Activated B cell treated with CpG ODN at 0.5 μM for 24 hours (primary cell): Measurements from ENCODE around the gene CLEC18A. TPM values are rescaled to one million over a fixed set of nuclear protein-coding genes. Genes with fewer than 3 reads are reported as not detected.

Experiments used
- ATAC-seq: fragments of 200-7000 bp; cut with Tn5 transposase; one replicate; pipeline ENCODE4 v1.10.0; 2021; ENCODE audit warnings: low read depth, mild to moderate bottlenecking, moderate library complexity
- CTCF ChIA-PET: fragments of 350-600 bp; sonication (Branson Sonifier 250); formaldehyde crosslinking; loops from one replicate; lab custom pipeline; 2021; ENCODE audit warnings: antibody characterized with exemption; lab: Charles Lee
- POLR2A ChIA-PET: fragments of 350-600 bp; sonication (Branson Sonifier 250); formaldehyde crosslinking; loops from one replicate; lab custom pipeline; 2021; ENCODE audit warnings: antibody characterized with exemption; lab: Charles Lee
- DNase-seq: peaks from one replicate; pipeline ENCODE4 v3.0.0; 2022
- H3K27ac Mint-ChIP-seq: one replicate; pipeline ENCODE4 v1.8.0; 2020; ENCODE audit warnings: mixed read lengths
- H3K27me3 Mint-ChIP-seq: one replicate; pipeline ENCODE4 v1.8.0; 2021; ENCODE audit warnings: mixed read lengths
- H3K36me3 Mint-ChIP-seq: one replicate; pipeline ENCODE4 v1.8.0; 2021; ENCODE audit warnings: low read depth, mixed read lengths
- H3K4me1 Mint-ChIP-seq: one replicate; pipeline ENCODE4 v1.8.0; 2021; ENCODE audit warnings: mixed read lengths
- H3K4me3 Mint-ChIP-seq: one replicate; pipeline ENCODE4 v1.8.0; 2020; ENCODE audit warnings: mild to moderate bottlenecking, mixed read lengths
- H3K9me3 Mint-ChIP-seq: one replicate; pipeline ENCODE4 v1.8.0; 2020; ENCODE audit warnings: mixed read lengths
- intact Hi-C: fragments of 100-400 bp; cut with micrococcal nuclease; formaldehyde crosslinking; loops from one replicate; pipeline ENCODE4 v1.15.1; 2024
- total RNA-seq: library from RNA; stranded (reverse); gene quantifications from 2 replicates; pipeline ENCODE4 v1.2.3, GENCODE V29; 2022
- TF ChIP-seq, protein P1 (sequence below): fragments of 200-600 bp; IDR thresholded peaks from one replicate; pipeline ENCODE4 v1.8.0; 2022; ENCODE audit warnings: antibody characterized with exemption, mild to moderate bottlenecking

CLEC18A gene
- total RNA-seq, 1 donor from 2014 or later, result 1.8 TPM

DNA sequence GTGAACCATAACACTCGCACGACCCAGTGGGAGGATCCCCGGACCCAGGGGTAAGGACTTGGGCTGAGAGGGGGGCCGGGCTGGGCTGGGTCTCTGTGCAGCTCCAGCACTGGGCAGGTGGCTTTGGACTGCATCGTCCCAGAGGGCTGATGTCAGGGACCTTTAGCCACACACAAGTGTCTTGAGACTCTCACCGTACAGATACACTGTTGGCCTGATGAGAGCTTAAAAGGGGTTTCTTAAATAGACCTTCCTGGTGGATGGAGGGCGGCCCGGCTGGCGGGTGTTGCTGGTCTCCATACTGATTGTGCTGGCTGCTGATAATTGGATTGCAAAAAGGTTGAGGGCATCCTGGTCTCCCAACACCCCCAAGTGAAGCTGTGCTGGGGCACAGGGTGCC lies 21.7 kb upstream of the CLEC18A start:
- Mint-ChIP-seq H3K27me3 (no peaks in the 10 kb centered on the region), H3K4me1 (no peaks in the 10 kb centered on the region), H3K27ac (no peak overlapping the region), H3K36me3 (peaks cover 72% of the 10 kb centered on the region), H3K4me3 (no peak overlapping the region), H3K9me3 (no peaks in the 10 kb centered on the region)
- CTCF ChIA-PET, result interaction anchor here (0.6 to 2.1 kb wide), 4 partner anchors 10 to 1636 kb away, joined by 3 to 20 read pairs (median 5); no protein-coding TSS in a partner anchor
- TF ChIP-seq, protein P1, sequence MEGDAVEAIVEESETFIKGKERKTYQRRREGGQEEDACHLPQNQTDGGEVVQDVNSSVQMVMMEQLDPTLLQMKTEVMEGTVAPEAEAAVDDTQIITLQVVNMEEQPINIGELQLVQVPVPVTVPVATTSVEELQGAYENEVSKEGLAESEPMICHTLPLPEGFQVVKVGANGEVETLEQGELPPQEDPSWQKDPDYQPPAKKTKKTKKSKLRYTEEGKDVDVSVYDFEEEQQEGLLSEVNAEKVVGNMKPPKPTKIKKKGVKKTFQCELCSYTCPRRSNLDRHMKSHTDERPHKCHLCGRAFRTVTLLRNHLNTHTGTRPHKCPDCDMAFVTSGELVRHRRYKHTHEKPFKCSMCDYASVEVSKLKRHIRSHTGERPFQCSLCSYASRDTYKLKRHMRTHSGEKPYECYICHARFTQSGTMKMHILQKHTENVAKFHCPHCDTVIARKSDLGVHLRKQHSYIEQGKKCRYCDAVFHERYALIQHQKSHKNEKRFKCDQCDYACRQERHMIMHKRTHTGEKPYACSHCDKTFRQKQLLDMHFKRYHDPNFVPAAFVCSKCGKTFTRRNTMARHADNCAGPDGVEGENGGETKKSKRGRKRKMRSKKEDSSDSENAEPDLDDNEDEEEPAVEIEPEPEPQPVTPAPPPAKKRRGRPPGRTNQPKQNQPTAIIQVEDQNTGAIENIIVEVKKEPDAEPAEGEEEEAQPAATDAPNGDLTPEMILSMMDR, result no peak
- ATAC-seq (no peak), DNase-seq (no peak)
- intact Hi-C loops, result no loop called here
- POLR2A ChIA-PET, result no interaction called here

DNA sequence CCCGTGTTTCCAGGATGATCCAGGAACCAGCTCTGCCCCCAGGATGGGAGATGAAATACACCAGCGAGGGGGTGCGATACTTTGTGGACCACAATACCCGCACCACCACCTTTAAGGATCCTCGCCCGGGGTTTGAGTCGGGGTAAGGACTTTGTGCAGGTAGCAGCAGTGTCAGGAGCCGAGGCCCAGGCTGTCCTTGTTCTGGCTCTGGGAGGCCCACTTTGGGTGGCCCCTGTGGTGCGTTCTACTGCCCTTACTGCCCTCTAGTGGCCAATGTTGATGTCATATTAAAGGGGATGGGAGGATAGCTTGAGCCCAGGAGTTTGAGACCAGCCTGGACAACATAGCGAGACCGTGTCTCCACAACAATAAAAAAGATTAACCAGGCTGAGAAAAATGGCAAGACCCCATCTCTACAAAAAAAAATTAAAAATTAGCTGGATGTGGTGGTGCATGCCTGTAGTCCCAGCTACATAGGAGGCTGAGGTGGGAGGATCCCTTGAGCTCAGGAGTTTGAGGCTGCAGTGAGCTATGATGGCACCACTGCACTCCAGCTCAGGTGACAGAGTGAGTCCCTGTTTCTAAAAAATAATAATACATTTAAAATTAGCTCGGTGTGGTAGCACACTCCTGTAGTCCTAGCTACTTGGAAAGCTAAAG lies 20.9 kb upstream of the CLEC18A start:
- Mint-ChIP-seq H3K9me3 (no peaks in the 10 kb centered on the region), H3K27ac (no peak overlapping the region), H3K36me3 (peaks cover 75% of the 10 kb centered on the region), H3K4me1 (no peaks in the 10 kb centered on the region), H3K4me3 (no peak overlapping the region), H3K27me3 (no peaks in the 10 kb centered on the region)
- CTCF ChIA-PET, result interaction anchor here (0.6 to 2.1 kb wide), 14 partner anchors 9 to 1635 kb away, joined by 3 to 20 read pairs (median 4); partner anchors contain the start of gene NOB1
- DNase-seq, result peak; percentile 27
- TF ChIP-seq, protein P1, result no peak
- POLR2A ChIA-PET, result no interaction called here
- ATAC-seq, result peak; percentile 56
- intact Hi-C loops, result loop anchor here (1.0 to 5.0 kb wide), 3 partner anchors 134 to 533 kb away; no protein-coding TSS in a partner anchor

DNA sequence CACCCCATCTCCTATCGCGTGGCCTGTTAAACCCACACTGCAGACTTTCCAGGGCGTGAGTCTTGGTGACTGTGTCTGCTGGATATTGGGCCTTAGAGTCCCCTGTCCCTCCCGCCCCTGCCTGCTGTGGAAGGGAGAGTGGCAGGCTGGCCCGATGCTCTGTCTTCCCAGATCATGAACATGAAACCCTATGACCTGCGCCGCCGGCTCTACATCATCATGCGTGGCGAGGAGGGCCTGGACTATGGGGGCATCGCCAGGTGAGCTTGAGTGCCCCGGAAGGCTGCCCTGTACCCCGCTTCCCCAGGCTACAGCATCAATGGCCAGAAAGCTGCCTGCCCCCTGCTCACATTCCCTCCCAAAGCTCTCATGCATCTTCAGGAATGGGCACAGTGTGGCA lies 19.5 kb upstream of the CLEC18A start:
- POLR2A ChIA-PET, result no interaction called here
- intact Hi-C loops, result loop anchor here (5.0 kb wide), 1 partner anchor 534 kb away; no protein-coding TSS in a partner anchor
- no peak for DNase-seq
- Mint-ChIP-seq H3K36me3 (peaks cover 75% of the 10 kb centered on the region), H3K27ac (no peak overlapping the region), H3K9me3 (no peaks in the 10 kb centered on the region), H3K4me3 (no peak overlapping the region), H3K4me1 (no peaks in the 10 kb centered on the region), H3K27me3 (no peaks in the 10 kb centered on the region)
- CTCF ChIA-PET, result interaction anchor here (1.4 kb wide), 1 partner anchor 23 kb away, joined by 4 read pairs; no protein-coding TSS in a partner anchor
- ATAC-seq, result no peak
- TF ChIP-seq, protein P1, result no peak

DNA sequence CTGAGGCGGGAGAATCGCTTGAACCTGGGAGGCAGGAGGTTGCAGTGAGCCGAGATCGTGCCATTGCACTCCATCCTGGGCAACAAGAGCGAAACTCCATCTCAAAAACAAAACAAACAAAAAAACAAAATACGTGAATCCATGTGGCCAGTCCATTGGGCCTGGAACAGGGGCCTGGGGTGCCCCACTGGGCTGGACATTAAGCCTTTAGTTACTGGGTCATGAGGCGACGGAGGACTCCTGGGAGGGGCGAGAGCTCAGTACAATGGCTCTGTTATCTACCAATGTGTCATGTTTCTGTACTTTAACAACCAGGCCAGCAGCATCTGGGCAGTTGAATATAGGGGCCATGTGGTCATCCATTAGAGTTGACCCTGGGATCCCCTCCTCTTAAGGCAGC lies 18.9 kb upstream of the CLEC18A start:
- Mint-ChIP-seq H3K4me3 (no peak overlapping the region), H3K4me1 (no peaks in the 10 kb centered on the region), H3K36me3 (peaks cover 75% of the 10 kb centered on the region), H3K9me3 (no peaks in the 10 kb centered on the region), H3K27me3 (no peaks in the 10 kb centered on the region), H3K27ac (no peak overlapping the region)
- intact Hi-C loops, result loop anchor here (5.0 kb wide), 1 partner anchor 535 kb away; no protein-coding TSS in a partner anchor
- POLR2A ChIA-PET, result no interaction called here
- no peak for ATAC-seq
- CTCF ChIA-PET, result no interaction called here
- no peak for DNase-seq
- TF ChIP-seq, protein P1, result no peak

- Mint-ChIP-seq H3K4me1 (no peaks in the 10 kb centered on the region), H3K36me3 (peaks cover 80% of the 10 kb centered on the region), H3K27me3 (no peaks in the 10 kb centered on the region), H3K9me3 (no peaks in the 10 kb centered on the region), H3K27ac (no peak overlapping the region), H3K4me3 (no peak overlapping the region)
- DNase-seq (no peak), ATAC-seq (no peak)
- POLR2A ChIA-PET, result no interaction called here
- intact Hi-C loops, result loop anchor here (5.0 kb wide), 1 partner anchor 536 kb away; no protein-coding TSS in a partner anchor
- TF ChIP-seq, protein P1, result no peak
- CTCF ChIA-PET, result no interaction called here
These were observed 18.3 kb upstream of the CLEC18A start for GRCh38 chr16:69932691-69933392.
